Activated CD4-positive, alpha-beta T cell treated with anti-CD3 and anti-CD28 coated beads for 48 hours (primary cell): ENCODE measurements around the gene SLC16A12.
A peak's percentile ranks its signal among the peaks of the same experiment; 100 is the strongest.
"Not testable (repeated sequence)": the region's sequence is repeated elsewhere in the genome, so short reads cannot be mapped to it uniquely, and the experiment has no call there.

Source experiments
- DNase-seq: peaks from one replicate; pipeline ENCODE4 v3.0.0-alpha.2; 2020

Gene SLC16A12

GRCh38 chr10:89414879-89415821, 120.2 kb downstream of the SLC16A12 start:
- DNase-seq, result peak; percentile 53

GRCh38 chr10:89414146-89414878, 121.1 kb downstream of the SLC16A12 start, which contains the start of gene IFIT5:
TSS of gene IFIT5 (plus strand) at chr10:89414568. CDS start at chr10:89414799, 231 bp downstream.
- peak; percentile 68 for DNase-seq

GRCh38 chr10:89413398-89413912, 121.9 kb downstream of the SLC16A12 start:
- DNase-seq, result no peak

- DNase-seq, result peak; percentile 56
These were observed 123.1 kb downstream of the SLC16A12 start for GRCh38 chr10:89412276-89412675.

- not testable (repeated sequence) for DNase-seq
These were observed 124.3 kb downstream of the SLC16A12 start for GRCh38 chr10:89411135-89411534.

- not testable (repeated sequence) for DNase-seq
These were observed 124.8 kb downstream of the SLC16A12 start for GRCh38 chr10:89410551-89410950.

- not testable (repeated sequence) for DNase-seq
These were observed 126.1 kb downstream of the SLC16A12 start for GRCh38 chr10:89409282-89409681.

GRCh38 chr10:89407792-89408191, 127.6 kb downstream of the SLC16A12 start:
- not testable (repeated sequence) for DNase-seq

GRCh38 chr10:89406178-89406577, 129.2 kb downstream of the SLC16A12 start:
- not testable (repeated sequence) for DNase-seq

GRCh38 chr10:89404104-89405047, 131.0 kb downstream of the SLC16A12 start:
- no peak for DNase-seq

- DNase-seq, result no peak
These were observed 132.4 kb downstream of the SLC16A12 start for GRCh38 chr10:89403043-89403442.

- no peak for DNase-seq
These were observed 135.4 kb downstream of the SLC16A12 start for GRCh38 chr10:89399956-89400355.

GRCh38 chr10:89398003-89398749, 137.2 kb downstream of the SLC16A12 start:
- no peak for DNase-seq

- DNase-seq, result no peak
These were observed 140.3 kb downstream of the SLC16A12 start for GRCh38 chr10:89395141-89395540.

GRCh38 chr10:89393898-89394297, 141.5 kb downstream of the SLC16A12 start:
- no peak for DNase-seq

- no peak for DNase-seq
These were observed 142.4 kb downstream of the SLC16A12 start for GRCh38 chr10:89392974-89393373.

GRCh38 chr10:89391907-89392756, 143.3 kb downstream of the SLC16A12 start, which contains the start of gene IFIT1:
TSS of gene IFIT1 (plus strand) at chr10:89392623. CDS start at chr10:89392713, 90 bp downstream.
- peak; percentile 26 for DNase-seq

GRCh38 chr10:89391226-89391576, 144.2 kb downstream of the SLC16A12 start:
- DNase-seq, result not testable (repeated sequence)

- no peak for DNase-seq
These were observed 144.7 kb downstream of the SLC16A12 start for GRCh38 chr10:89390476-89391225.

GRCh38 chr10:89389254-89389653, 146.1 kb downstream of the SLC16A12 start:
- DNase-seq, result no peak
